K562 (cell line): ENCODE measurements around the gene MS4A5. TPM values are rescaled to one million over a fixed set of nuclear protein-coding genes. Genes with fewer than 3 reads are reported as not detected.

ENCODE experiments used
- ATAC-seq: fragments of 200-7000 bp; cut with Tn5 transposase; 3 replicates; pipeline ENCODE4 v1.9.1; 2020; ENCODE audit warnings: moderate library complexity
- BruUV-seq: library from RNA; stranded (reverse); fragments of 400-500 nt; replicated peaks from 2 replicates; lab custom pipeline; 2021; lab: Mats Ljungman, UMichigan
- CTCF ChIA-PET: fragments of 300-600 bp; formaldehyde crosslinking; extraction: SDS; loops from one replicate; lab custom pipeline; 2021; ENCODE audit warnings: low intra/inter-chr PET ratio; lab: Yijun Ruan, JAX
- POLR2A ChIA-PET: fragments of 300-600, 350-650 bp; sonication (Branson Sonifier 250); formaldehyde crosslinking; extraction: SDS; loops from one replicate; lab custom pipeline; 2021; ENCODE audit warnings: antibody characterized with exemption, inconsistent platforms; lab: Yijun Ruan, JAX
- DNase-seq, 4 experiments: peaks; one replicate each; pipeline versions ENCODE4 v3.0.0 to v3.0.0-alpha.2; 2011 to 2018; ENCODE audit warnings: low spot score in 3 of 4, mixed read lengths in 3 of 4; ENCODE audit errors: extremely low read depth in 1 of 4
- FAIRE-seq: peaks from 2 replicates; lab custom pipeline; 2011; peaks lifted over from hg19 to GRCh38; lab: Jason Lieb, UNC
- H2AFZ ChIP-seq: 2 replicates; pipeline ENCODE4 v1.6.0; 2011; ENCODE audit warnings: low read depth, low read length, control low read depth, inconsistent platforms
- H3K27ac ChIP-seq: fragments of 200-600 bp; 3 replicates; pipeline ENCODE4 v1.8.0; 2011; ENCODE audit warnings: low read depth, mild to moderate bottlenecking, control low read depth, inconsistent platforms, low read length, moderate library complexity, mixed read lengths; ENCODE audit errors: extremely low read depth
- H3K27me3 ChIP-seq, 2 experiments: fragments of 300-600 bp in 1 of 2; 2 replicates in 1 of 2; 3 replicates in 1 of 2; pipeline versions ENCODE4 v1.6.0 to v1.8.0; 2011; ENCODE audit warnings: inconsistent platforms in 2 of 2, low read length in 2 of 2, mild to moderate bottlenecking in 1 of 2, mixed read lengths in 1 of 2, moderate library complexity in 1 of 2; ENCODE audit not compliant: control insufficient read depth in 2 of 2, insufficient read depth in 2 of 2
- H3K36me3 ChIP-seq: fragments of 300-600 bp; 3 replicates; pipeline ENCODE4 v1.8.0; 2011; ENCODE audit warnings: mild to moderate bottlenecking, low read length, inconsistent platforms; ENCODE audit not compliant: control insufficient read depth, insufficient read depth
- H3K4me1 ChIP-seq, 2 experiments: fragments of 200-600 bp in 1 of 2; replicated peaks in 1 of 2; 2 replicates in 1 of 2; 3 replicates in 1 of 2; pipeline versions ENCODE4 v1.5.1 to v1.8.0; 2011; ENCODE audit warnings: inconsistent platforms in 2 of 2, low read length in 2 of 2, mild to moderate bottlenecking in 1 of 2, mixed read lengths in 1 of 2, moderate library complexity in 1 of 2; ENCODE audit not compliant: control insufficient read depth in 2 of 2, insufficient read depth in 2 of 2
- H3K4me2 ChIP-seq: 2 replicates; pipeline ENCODE4 v1.6.1; 2011; ENCODE audit warnings: low read length, control low read depth, inconsistent platforms, mixed read lengths; ENCODE audit not compliant: insufficient read depth
- H3K4me3 ChIP-seq: fragments of 200-600 bp; sonication (generic), shearing (Covaris generic); 2 replicates; pipeline ENCODE4 v1.5.1; 2016; ENCODE audit warnings: control low read depth, inconsistent platforms
- H3K79me2 ChIP-seq: fragments of 200-600 bp; 3 replicates; pipeline ENCODE4 v1.8.0; 2011; ENCODE audit warnings: low read length, inconsistent platforms; ENCODE audit not compliant: control insufficient read depth, insufficient read depth
- H3K9ac ChIP-seq, 2 experiments: 2 replicates each; pipeline versions ENCODE4 v1.6.0 to v1.6.1; 2011; ENCODE audit warnings: low read depth in 2 of 2, low read length in 2 of 2, control low read depth in 1 of 2, inconsistent platforms in 1 of 2, mild to moderate bottlenecking in 1 of 2, mixed read lengths in 1 of 2; ENCODE audit not compliant: insufficient read depth in 1 of 2
- H3K9me1 ChIP-seq: one replicate; pipeline ENCODE4 v1.6.0; 2011; ENCODE audit warnings: inconsistent platforms, mild to moderate bottlenecking, low read length, moderate library complexity; ENCODE audit not compliant: control insufficient read depth, insufficient read depth
- H3K9me3 ChIP-seq: replicated peaks from 2 replicates; pipeline ENCODE4 v1.5.1; 2011; ENCODE audit warnings: low read depth, low read length, inconsistent platforms; ENCODE audit not compliant: control insufficient read depth, insufficient read depth
- H4K20me1 ChIP-seq: replicated peaks from 2 replicates; pipeline ENCODE4 v1.6.1; 2011; ENCODE audit warnings: low read length, inconsistent platforms, mixed read lengths; ENCODE audit not compliant: control insufficient read depth, insufficient read depth
- ASH1L ChIP-seq: fragments of 450-650 bp; IDR thresholded peaks from 2 replicates; pipeline ENCODE4 v1.6.1; 2018; ENCODE audit warnings: borderline replicate concordance, mild to moderate bottlenecking, low read depth; ENCODE audit not compliant: partially characterized antibody
- DLX4 ChIP-seq: fragments of 250-450 bp; sonication (Bioruptor Pico); IDR thresholded peaks from 2 replicates; pipeline ENCODE4 v1.6.1; 2021; ENCODE audit warnings: mild to moderate bottlenecking
- E2F8 ChIP-seq: fragments of 450-650 bp; IDR thresholded peaks from 2 replicates; pipeline ENCODE4 v1.7.1; 2018; ENCODE audit warnings: mild to moderate bottlenecking, low read depth; ENCODE audit not compliant: partially characterized antibody
- HCFC1 ChIP-seq: IDR thresholded peaks from 2 replicates; pipeline ENCODE4 v1.6.1; 2012; ENCODE audit warnings: low read depth, low read length, improper control_type of control experiment
- RBM22 ChIP-seq: fragments of 200-400 bp; formaldehyde crosslinking; IDR thresholded peaks from 2 replicates; pipeline ENCODE4 v1.6.1; 2018; ENCODE audit warnings: low read length, low read depth; ENCODE audit not compliant: poor library complexity, severe bottlenecking
- SLC30A9 ChIP-seq: fragments of 250-450 bp; sonication (Bioruptor Pico); IDR thresholded peaks from 2 replicates; pipeline ENCODE4 v1.8.0; 2022; ENCODE audit warnings: mild to moderate bottlenecking, moderate library complexity
- TFAP4 ChIP-seq: sonication (generic); formaldehyde crosslinking; IDR thresholded peaks from 2 replicates; pipeline ENCODE4 v1.8.0; 2022; ENCODE audit warnings: missing genetic modification reagents, mild to moderate bottlenecking, moderate library complexity, borderline replicate concordance
- ZNF77 ChIP-seq: fragments of 250-450 bp; sonication (Bioruptor Pico); IDR thresholded peaks from 2 replicates; pipeline ENCODE4 v1.5.0; 2020
- WGBS: fragments of 100-300 bp; shearing (Covaris generic); methylation state at CpG from one replicate; pipeline ENCODE4 v1.1.6; 2016; ENCODE audit warnings: low coverage, mixed read lengths; ENCODE audit not compliant: insufficient coverage; ENCODE audit errors: missing lambda C conversion rate; 5-methylcytosine and 5-hydroxymethylcytosine counted together
- in situ Hi-C: fragments of 300-500 bp; cut with MboI; formaldehyde crosslinking; loops from 4 replicates; pipeline ENCODE4 v1.15.0; 2018; ENCODE audit warnings: inconsistent platforms, mixed read lengths
- intact Hi-C: fragments of 100-400 bp; cut with micrococcal nuclease; formaldehyde crosslinking; loops from 2 replicates; pipeline ENCODE4 v1.14.2; 2022
- polyA plus RNA-seq, 8 experiments: library from polyadenylated mRNA; depleted of rRNA in 4 of 8; stranded (reverse) in 5 of 8; unstranded in 3 of 8; fragments of >200 nt; fragmentation: Nextera tagmentation in 2 of 8; fragmentation: Illumina TruSeq in 1 of 8; extraction: Ambion mirVana in 2 of 8; extraction: Trizol in 1 of 8; gene quantifications; 2 replicates each; pipeline versions ENCODE4 v1.2.1 to v1.2.3, GENCODE V29; 2011 to 2014; ENCODE audit warnings: inconsistent platforms in 1 of 8, missing spikeins in 1 of 8
- total RNA-seq, 7 experiments: library from RNA; depleted of rRNA in 6 of 7; stranded (reverse); fragments of >200 nt in 6 of 7; fragmentation: Illumina TruSeq in 2 of 7; extraction: Trizol in 2 of 7; gene quantifications; 2 replicates each; pipeline versions ENCODE4 v1.2.1 to v1.2.3, GENCODE V29; 2011 to 2021; ENCODE audit warnings: low replicate concordance in 1 of 7

Gene MS4A5
- total and polyA plus RNA-seq, 9 of the 15 experiments (the other 6 are each of a cell fraction or from before 2014, with no cell fraction given) = not detected

GRCh38 chr11:60396382-60396781, 33.0 kb upstream of the MS4A5 start, which contains the start of gene MS4A14:
TSS of gene MS4A14 (plus strand) at chr11:60396459. CDS start at chr11:60396579, 120 bp downstream.
- DNase-seq = no peak
- Histone ChIP-seq H3K27me3 (no peaks in the 10 kb centered on the region), H3K9me1 (no peaks in the 10 kb centered on the region), H3K36me3 (no peaks in the 10 kb centered on the region), H2AFZ (no peak within 1 kb of the TSS), H3K4me3 (no peak within 1 kb of the TSS), H3K27ac (no peak within 1 kb of the TSS), H3K9ac (no peak within 1 kb of the TSS), H3K9me3 (no peaks in the 10 kb centered on the region), H3K79me2 (no peaks in the 10 kb centered on the region), H3K4me2 (no peak within 1 kb of the TSS), H3K4me1 (no peaks in the 10 kb centered on the region), H4K20me1 (no peaks in the 10 kb centered on the region)
- 0% methylated on average over 3 of the region's 3 CpGs for WGBS
- intact Hi-C loops = no loop called here
- BruUV-seq = no TSS peak
- ChIA-PET CTCF (no interaction called here), POLR2A (no interaction called here)
- ATAC-seq = no peak
- FAIRE-seq = no peak
- TF ChIP-seq ZNF77 = no peak
- in situ Hi-C loops = no loop called here

GRCh38 chr11:60396799-60397198, 32.6 kb upstream of the MS4A5 start:
- no peaks in the 10 kb centered on the region for H3K27me3 ChIP-seq
- no peaks in the 10 kb centered on the region for H3K79me2 ChIP-seq
- in situ Hi-C loops = no loop called here
- ChIA-PET CTCF (no interaction called here), POLR2A (no interaction called here)
- no peak overlapping the region for H2AFZ ChIP-seq
- 0% methylated on average over 1 of the region's 1 CpG for WGBS
- H3K4me3 ChIP-seq = no peak overlapping the region
- no peak for FAIRE-seq
- no peak overlapping the region for H3K9ac ChIP-seq
- TF ChIP-seq DLX4 (CRISPR knock-in tag) (no peak), E2F8 (no peak), TFAP4 (CRISPR knock-in tag) (no peak), SLC30A9 (CRISPR knock-in tag) (no peak), ASH1L (no peak), HCFC1 (no peak), RBM22 (no peak)
- DNase-seq = no peak
- H3K9me1 ChIP-seq = no peaks in the 10 kb centered on the region
- no peak for ATAC-seq
- H3K36me3 ChIP-seq = no peaks in the 10 kb centered on the region
- no peaks in the 10 kb centered on the region for H3K4me1 ChIP-seq
- no peaks in the 10 kb centered on the region for H4K20me1 ChIP-seq
- intact Hi-C loops = no loop called here
- no peak overlapping the region for H3K4me2 ChIP-seq
- H3K9me3 ChIP-seq = no peaks in the 10 kb centered on the region
- H3K27ac ChIP-seq = no peak overlapping the region
- BruUV-seq = no TSS peak
